ENCODE results near the gene MSMO1. TPM values are rescaled to one million over a fixed set of nuclear protein-coding genes. Genes with fewer than 3 reads are reported as not detected.

Gene MSMO1
- total and polyA plus RNA-seq, 2 experiments from 2014 or later = 145 to 272 TPM

GRCh38 chr4:165345666-165346417 lies 18.4 kb downstream of the MSMO1 start:
- Histone ChIP-seq H3K27ac (ENCODE audit: low read depth) (no peak overlapping the region), H4K20me1 (replicated peaks; ENCODE audit: insufficient read depth) (0 out of 2 replicates have a peak, but pooled peaks cover 2% of the 10 kb centered on the region), H3K9me2 (ENCODE audit: insufficient read depth) (no peaks in the 10 kb centered on the region), H3F3A (replicated peaks; ENCODE audit: low read depth) (no peaks in the 10 kb centered on the region), H3K27me3 (ENCODE audit: insufficient read depth) (no peaks in the 10 kb centered on the region), H3K79me2 (replicated peaks; ENCODE audit: insufficient read depth) (no peaks in the 10 kb centered on the region), H3K4me3 (no peak overlapping the region), H2AFZ (no peak overlapping the region), H3K4me2 (no peak overlapping the region), H3K36me3 (ENCODE audit: insufficient read depth) (peaks cover 11% of the 10 kb centered on the region), H3K4me1 (ENCODE audit: insufficient read depth) (no peaks in the 10 kb centered on the region)
- Mint-ChIP-seq H3K36me3 (ENCODE audit: low read depth) (peaks cover 17% of the 10 kb centered on the region; the same call in 2 of the 3 replicates), H3K9me3 (peaks cover under 1% of the 10 kb centered on the region; the same call in 1 of the 3 replicates), H3K27ac (no peak overlapping the region), H3K4me1 (no peaks in the 10 kb centered on the region), H3K4me3 (no peak overlapping the region), H3K27me3 (ENCODE audit: insufficient read depth, low read depth, poor library complexity) (no peaks in the 10 kb centered on the region)
- TF ChIP-seq NANOG (IDR thresholded peaks at IDR 0.05; ENCODE audit: borderline replicate concordance) (no peak), REST (IDR thresholded peaks at IDR 0.05; ENCODE audit: unreplicated experiment) (no peak), ZNF114 (CRISPR knock-in tag; IDR thresholded peaks at IDR 0.05) (no peak), ETS1 (IDR thresholded peaks at IDR 0.05) (no peak), EZH2phosphoT487 (IDR thresholded peaks at IDR 0.05; ENCODE audit: unreplicated experiment) (no peak), ZNF331 (CRISPR knock-in tag; IDR thresholded peaks at IDR 0.05; ENCODE audit: low read depth) (no peak), CTCF (conservative IDR thresholded peaks at IDR 0.05; ENCODE audit: low read depth in 2 of 2) (peak; percentile 35 to 55; a peak in 3 of 4 replicates)
- peak; percentile 23 for DNase-seq (ENCODE audit: low spot score)
- ATAC-seq = peak; percentile 59

Measured in GM23338 (cell line).